Liver (tissue), 3 donors: ENCODE data around the gene NEK7.

Experiments used
- EGR1 ChIP-seq, 2 donors: IDR thresholded peaks; 2 replicates each; pipeline ENCODE4 v1.6.1; 2016 to 2018; ENCODE audit warnings: antibody characterized with exemption in 2 of 2, low read depth in 2 of 2
- GABPA ChIP-seq, 2 donors: IDR thresholded peaks in 1 of 2; conservative IDR thresholded peaks in 1 of 2; 2 replicates each; pipeline ENCODE4 v1.6.1; 2016; ENCODE audit warnings: antibody characterized with exemption in 2 of 2, mild to moderate bottlenecking in 1 of 2, moderate library complexity in 1 of 2
- HNF4A ChIP-seq, 2 donors: conservative IDR thresholded peaks; 2 replicates each; pipeline ENCODE4 v1.6.1; 2016; ENCODE audit warnings: antibody characterized with exemption in 2 of 2, mild to moderate bottlenecking in 2 of 2
- HNF4G ChIP-seq: IDR thresholded peaks from 2 replicates; pipeline ENCODE4 v1.6.1; 2016; ENCODE audit warnings: antibody characterized with exemption
- JUND ChIP-seq, 2 donors: IDR thresholded peaks; 2 replicates each; pipeline ENCODE4 v1.6.1; 2016; ENCODE audit warnings: antibody characterized with exemption in 2 of 2
- RAD21 ChIP-seq, 2 donors: IDR thresholded peaks; 2 replicates each; pipeline ENCODE4 v1.6.1; 2016; ENCODE audit warnings: antibody characterized with exemption in 2 of 2, mild to moderate bottlenecking in 2 of 2
- RXRA ChIP-seq, 2 donors: IDR thresholded peaks; 2 replicates each; pipeline ENCODE4 v1.6.1; 2017 to 2018; ENCODE audit warnings: antibody characterized with exemption in 2 of 2, mild to moderate bottlenecking in 1 of 2
- SP1 ChIP-seq: IDR thresholded peaks from 2 replicates; pipeline ENCODE4 v1.6.1; 2018; ENCODE audit warnings: antibody characterized with exemption, mild to moderate bottlenecking
- TAF1 ChIP-seq: conservative IDR thresholded peaks from 2 replicates; pipeline ENCODE4 v1.6.1; 2016; ENCODE audit warnings: antibody characterized with exemption, mild to moderate bottlenecking
- YY1 ChIP-seq: IDR thresholded peaks from 2 replicates; pipeline ENCODE4 v1.6.1; 2016; ENCODE audit warnings: antibody characterized with exemption, mild to moderate bottlenecking
- TF ChIP-seq, protein P1 (sequence below): fragments of 150-350 bp; IDR thresholded peaks from 2 replicates; pipeline ENCODE4 v1.5.1; 2017; ENCODE audit warnings: improper control_type of control experiment, low read depth, low read length; ENCODE audit not compliant: missing input control
- TF ChIP-seq, protein P2 (sequence below): IDR thresholded peaks from 2 replicates; pipeline ENCODE4 v1.6.1; 2016; ENCODE audit warnings: antibody characterized with exemption
- TF ChIP-seq, protein P3 (sequence below): IDR thresholded peaks from 2 replicates; pipeline ENCODE4 v1.6.1; 2016; ENCODE audit warnings: antibody characterized with exemption
- TF ChIP-seq, protein P4 (sequence below): IDR thresholded peaks from 2 replicates; pipeline ENCODE4 v1.6.1; 2016; ENCODE audit warnings: antibody characterized with exemption, mild to moderate bottlenecking
- donor health status: healthy.
- donor health status: healthy.

DNA sequence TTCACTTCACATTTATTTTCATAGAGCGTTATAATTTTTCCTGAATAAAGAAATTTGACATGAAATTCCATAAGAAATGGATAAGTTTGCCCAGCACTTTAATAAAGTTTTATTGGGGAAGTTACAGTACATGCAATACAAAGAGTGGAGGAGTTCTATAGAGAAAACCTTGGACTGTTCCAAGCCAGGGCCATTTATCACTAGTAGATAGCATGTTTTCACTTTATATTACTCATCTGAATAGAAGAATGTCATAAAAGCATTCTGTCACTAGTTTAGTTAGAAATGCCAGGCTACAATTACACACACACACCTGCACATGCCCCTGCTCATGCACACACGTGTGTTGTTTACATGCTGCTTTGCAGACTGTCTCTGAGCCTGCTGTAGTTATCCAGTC lies 123.3 kb downstream of the NEK7 start:
- TF ChIP-seq, protein P1, sequence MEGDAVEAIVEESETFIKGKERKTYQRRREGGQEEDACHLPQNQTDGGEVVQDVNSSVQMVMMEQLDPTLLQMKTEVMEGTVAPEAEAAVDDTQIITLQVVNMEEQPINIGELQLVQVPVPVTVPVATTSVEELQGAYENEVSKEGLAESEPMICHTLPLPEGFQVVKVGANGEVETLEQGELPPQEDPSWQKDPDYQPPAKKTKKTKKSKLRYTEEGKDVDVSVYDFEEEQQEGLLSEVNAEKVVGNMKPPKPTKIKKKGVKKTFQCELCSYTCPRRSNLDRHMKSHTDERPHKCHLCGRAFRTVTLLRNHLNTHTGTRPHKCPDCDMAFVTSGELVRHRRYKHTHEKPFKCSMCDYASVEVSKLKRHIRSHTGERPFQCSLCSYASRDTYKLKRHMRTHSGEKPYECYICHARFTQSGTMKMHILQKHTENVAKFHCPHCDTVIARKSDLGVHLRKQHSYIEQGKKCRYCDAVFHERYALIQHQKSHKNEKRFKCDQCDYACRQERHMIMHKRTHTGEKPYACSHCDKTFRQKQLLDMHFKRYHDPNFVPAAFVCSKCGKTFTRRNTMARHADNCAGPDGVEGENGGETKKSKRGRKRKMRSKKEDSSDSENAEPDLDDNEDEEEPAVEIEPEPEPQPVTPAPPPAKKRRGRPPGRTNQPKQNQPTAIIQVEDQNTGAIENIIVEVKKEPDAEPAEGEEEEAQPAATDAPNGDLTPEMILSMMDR, result no peak
- TF ChIP-seq YY1, result no peak
- TF ChIP-seq HNF4A (conservative IDR thresholded peaks at IDR 0.05), result no peak
- TF ChIP-seq JUND (IDR thresholded peaks at IDR 0.05), result no peak
- TF ChIP-seq RAD21 (IDR thresholded peaks at IDR 0.05), result no peak
- TF ChIP-seq GABPA (IDR thresholded peaks at IDR 0.05 in 1 of 2, conservative IDR thresholded peaks at IDR 0.05 in 1 of 2), result no peak
- no peak for TF ChIP-seq EGR1 (IDR thresholded peaks at IDR 0.05; ENCODE audit: low read depth in 2 of 2)
- TF ChIP-seq, protein P2, sequence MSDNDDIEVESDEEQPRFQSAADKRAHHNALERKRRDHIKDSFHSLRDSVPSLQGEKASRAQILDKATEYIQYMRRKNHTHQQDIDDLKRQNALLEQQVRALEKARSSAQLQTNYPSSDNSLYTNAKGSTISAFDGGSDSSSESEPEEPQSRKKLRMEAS, result no peak
- TF ChIP-seq SP1, result no peak
- no peak for TF ChIP-seq HNF4G
- TF ChIP-seq, protein P3, sequence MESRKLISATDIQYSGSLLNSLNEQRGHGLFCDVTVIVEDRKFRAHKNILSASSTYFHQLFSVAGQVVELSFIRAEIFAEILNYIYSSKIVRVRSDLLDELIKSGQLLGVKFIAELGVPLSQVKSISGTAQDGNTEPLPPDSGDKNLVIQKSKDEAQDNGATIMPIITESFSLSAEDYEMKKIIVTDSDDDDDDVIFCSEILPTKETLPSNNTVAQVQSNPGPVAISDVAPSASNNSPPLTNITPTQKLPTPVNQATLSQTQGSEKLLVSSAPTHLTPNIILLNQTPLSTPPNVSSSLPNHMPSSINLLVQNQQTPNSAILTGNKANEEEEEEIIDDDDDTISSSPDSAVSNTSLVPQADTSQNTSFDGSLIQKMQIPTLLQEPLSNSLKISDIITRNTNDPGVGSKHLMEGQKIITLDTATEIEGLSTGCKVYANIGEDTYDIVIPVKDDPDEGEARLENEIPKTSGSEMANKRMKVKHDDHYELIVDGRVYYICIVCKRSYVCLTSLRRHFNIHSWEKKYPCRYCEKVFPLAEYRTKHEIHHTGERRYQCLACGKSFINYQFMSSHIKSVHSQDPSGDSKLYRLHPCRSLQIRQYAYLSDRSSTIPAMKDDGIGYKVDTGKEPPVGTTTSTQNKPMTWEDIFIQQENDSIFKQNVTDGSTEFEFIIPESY, result no peak
- no peak for TF ChIP-seq TAF1
- TF ChIP-seq, protein P4, sequence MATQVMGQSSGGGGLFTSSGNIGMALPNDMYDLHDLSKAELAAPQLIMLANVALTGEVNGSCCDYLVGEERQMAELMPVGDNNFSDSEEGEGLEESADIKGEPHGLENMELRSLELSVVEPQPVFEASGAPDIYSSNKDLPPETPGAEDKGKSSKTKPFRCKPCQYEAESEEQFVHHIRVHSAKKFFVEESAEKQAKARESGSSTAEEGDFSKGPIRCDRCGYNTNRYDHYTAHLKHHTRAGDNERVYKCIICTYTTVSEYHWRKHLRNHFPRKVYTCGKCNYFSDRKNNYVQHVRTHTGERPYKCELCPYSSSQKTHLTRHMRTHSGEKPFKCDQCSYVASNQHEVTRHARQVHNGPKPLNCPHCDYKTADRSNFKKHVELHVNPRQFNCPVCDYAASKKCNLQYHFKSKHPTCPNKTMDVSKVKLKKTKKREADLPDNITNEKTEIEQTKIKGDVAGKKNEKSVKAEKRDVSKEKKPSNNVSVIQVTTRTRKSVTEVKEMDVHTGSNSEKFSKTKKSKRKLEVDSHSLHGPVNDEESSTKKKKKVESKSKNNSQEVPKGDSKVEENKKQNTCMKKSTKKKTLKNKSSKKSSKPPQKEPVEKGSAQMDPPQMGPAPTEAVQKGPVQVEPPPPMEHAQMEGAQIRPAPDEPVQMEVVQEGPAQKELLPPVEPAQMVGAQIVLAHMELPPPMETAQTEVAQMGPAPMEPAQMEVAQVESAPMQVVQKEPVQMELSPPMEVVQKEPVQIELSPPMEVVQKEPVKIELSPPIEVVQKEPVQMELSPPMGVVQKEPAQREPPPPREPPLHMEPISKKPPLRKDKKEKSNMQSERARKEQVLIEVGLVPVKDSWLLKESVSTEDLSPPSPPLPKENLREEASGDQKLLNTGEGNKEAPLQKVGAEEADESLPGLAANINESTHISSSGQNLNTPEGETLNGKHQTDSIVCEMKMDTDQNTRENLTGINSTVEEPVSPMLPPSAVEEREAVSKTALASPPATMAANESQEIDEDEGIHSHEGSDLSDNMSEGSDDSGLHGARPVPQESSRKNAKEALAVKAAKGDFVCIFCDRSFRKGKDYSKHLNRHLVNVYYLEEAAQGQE, result no peak
- no peak for TF ChIP-seq RXRA (IDR thresholded peaks at IDR 0.05)
